ENCODE results near the gene GAS2L2.

GAS2L2 gene

GRCh38 chr17:35795007-35795870 is 42.2 kb upstream of the GAS2L2 start, which contains the start of gene MMP28:
Gene MMP28, minus strand, starts transcription at chr17:35795641. Its CDS starts 264 bp downstream, at chr17:35795377.
- TF ChIP-seq, protein P1, sequence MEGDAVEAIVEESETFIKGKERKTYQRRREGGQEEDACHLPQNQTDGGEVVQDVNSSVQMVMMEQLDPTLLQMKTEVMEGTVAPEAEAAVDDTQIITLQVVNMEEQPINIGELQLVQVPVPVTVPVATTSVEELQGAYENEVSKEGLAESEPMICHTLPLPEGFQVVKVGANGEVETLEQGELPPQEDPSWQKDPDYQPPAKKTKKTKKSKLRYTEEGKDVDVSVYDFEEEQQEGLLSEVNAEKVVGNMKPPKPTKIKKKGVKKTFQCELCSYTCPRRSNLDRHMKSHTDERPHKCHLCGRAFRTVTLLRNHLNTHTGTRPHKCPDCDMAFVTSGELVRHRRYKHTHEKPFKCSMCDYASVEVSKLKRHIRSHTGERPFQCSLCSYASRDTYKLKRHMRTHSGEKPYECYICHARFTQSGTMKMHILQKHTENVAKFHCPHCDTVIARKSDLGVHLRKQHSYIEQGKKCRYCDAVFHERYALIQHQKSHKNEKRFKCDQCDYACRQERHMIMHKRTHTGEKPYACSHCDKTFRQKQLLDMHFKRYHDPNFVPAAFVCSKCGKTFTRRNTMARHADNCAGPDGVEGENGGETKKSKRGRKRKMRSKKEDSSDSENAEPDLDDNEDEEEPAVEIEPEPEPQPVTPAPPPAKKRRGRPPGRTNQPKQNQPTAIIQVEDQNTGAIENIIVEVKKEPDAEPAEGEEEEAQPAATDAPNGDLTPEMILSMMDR (IDR thresholded peaks at IDR 0.05), result no peak

GRCh38 chr17:35793257-35793656 is 40.2 kb upstream of the GAS2L2 start:
- TF ChIP-seq, protein P1 (IDR thresholded peaks at IDR 0.05), result no peak

GRCh38 chr17:35791681-35792350 is 38.8 kb upstream of the GAS2L2 start:
- TF ChIP-seq, protein P1 (IDR thresholded peaks at IDR 0.05), result no peak

DNA sequence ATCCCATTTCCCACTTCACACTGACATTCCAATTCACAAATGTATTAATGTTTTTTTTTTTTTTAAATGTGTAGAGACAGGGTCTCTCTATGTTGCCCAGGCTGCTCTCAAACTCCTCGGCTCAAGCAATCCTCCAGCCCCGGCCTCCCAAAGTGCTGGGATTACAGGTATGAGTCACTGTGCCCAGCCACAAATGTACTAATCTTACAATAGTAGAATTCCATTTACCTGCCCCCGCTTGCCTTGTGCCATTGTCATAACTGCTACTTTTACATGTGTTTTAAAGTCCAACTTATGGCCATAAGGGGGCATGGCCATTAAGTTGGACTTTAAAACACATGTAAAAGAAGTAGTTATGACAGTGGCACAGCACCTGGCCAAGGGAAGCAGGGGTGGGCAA is 37.8 kb upstream of the GAS2L2 start:
- TF ChIP-seq, protein P1 (IDR thresholded peaks at IDR 0.05), result no peak

- TF ChIP-seq, protein P1 (IDR thresholded peaks at IDR 0.05), result no peak
These were observed 35.7 kb upstream of the GAS2L2 start for GRCh38 chr17:35788477-35789368.

- TF ChIP-seq, protein P1 (IDR thresholded peaks at IDR 0.05), result no peak
These were observed 33.9 kb upstream of the GAS2L2 start for GRCh38 chr17:35786941-35787432.

GRCh38 chr17:35784895-35785294 is 31.9 kb upstream of the GAS2L2 start:
- TF ChIP-seq, protein P1 (IDR thresholded peaks at IDR 0.05), result no peak
